ENCODE results near the gene RNF222.

The RNF222 gene

DNA sequence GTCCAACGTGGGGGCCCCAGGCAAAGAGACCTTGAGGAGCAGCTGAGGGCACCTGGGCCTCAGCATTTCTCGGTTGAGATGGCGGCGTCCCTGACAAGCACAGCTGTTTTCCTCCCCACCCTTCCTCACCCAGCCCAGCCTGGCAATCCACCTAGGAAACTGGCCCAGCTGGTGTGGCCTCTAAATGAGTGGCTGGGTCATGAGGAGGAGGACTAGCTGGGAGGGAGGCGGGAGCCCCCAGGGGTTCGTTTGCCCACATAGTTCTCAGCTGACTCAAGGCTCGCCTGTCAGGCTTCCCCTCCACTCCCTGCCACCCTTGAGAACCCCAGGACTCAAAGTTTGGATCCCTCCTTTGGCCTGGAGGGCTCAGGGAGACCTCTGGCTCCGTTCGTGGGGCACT lies 5.9 kb downstream of the RNF222 start:
- TF ChIP-seq, protein P1, sequence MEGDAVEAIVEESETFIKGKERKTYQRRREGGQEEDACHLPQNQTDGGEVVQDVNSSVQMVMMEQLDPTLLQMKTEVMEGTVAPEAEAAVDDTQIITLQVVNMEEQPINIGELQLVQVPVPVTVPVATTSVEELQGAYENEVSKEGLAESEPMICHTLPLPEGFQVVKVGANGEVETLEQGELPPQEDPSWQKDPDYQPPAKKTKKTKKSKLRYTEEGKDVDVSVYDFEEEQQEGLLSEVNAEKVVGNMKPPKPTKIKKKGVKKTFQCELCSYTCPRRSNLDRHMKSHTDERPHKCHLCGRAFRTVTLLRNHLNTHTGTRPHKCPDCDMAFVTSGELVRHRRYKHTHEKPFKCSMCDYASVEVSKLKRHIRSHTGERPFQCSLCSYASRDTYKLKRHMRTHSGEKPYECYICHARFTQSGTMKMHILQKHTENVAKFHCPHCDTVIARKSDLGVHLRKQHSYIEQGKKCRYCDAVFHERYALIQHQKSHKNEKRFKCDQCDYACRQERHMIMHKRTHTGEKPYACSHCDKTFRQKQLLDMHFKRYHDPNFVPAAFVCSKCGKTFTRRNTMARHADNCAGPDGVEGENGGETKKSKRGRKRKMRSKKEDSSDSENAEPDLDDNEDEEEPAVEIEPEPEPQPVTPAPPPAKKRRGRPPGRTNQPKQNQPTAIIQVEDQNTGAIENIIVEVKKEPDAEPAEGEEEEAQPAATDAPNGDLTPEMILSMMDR (IDR thresholded peaks at IDR 0.05; ENCODE audit: extremely low read depth, missing control alignments), result no peak
- no peak for DNase-seq (ENCODE audit: low spot score)

DNA sequence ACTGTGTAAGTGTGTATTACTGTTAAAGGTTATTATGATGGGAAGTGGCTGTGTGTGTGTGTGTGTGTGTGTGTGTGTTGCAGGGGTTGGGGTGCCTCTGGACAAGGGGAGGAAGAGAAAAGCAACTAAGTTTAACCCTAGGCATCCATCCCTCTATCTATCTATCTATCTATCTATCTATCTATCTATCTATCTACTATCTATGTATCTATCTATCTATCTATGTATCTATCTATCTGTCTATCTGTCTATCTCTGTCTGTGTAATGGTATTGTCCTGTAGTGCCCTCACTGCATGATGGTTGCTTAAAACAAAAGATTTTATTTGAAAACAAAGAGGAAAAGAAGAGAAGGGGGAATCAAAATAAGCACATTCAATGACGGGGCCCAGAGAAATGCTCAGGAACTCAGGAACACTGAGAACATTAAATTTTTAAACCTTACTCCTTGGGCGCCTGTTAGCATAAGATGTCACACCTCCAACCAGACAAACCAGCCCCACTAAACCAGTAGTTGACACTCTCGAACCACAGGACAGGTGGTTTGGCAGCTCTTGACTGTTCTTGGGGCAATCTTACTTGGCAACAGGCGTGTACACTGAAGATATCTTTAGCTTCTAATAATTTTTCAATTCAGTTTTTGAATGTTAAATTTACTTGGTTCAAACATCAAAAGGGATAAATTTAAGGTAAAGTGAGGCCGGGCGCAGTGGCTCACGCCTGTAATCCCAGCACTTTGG lies 9.5 kb downstream of the RNF222 start:
- TF ChIP-seq, protein P1 (IDR thresholded peaks at IDR 0.05; ENCODE audit: extremely low read depth, missing control alignments), result no peak
- DNase-seq (ENCODE audit: low spot score), result no peak

DNA sequence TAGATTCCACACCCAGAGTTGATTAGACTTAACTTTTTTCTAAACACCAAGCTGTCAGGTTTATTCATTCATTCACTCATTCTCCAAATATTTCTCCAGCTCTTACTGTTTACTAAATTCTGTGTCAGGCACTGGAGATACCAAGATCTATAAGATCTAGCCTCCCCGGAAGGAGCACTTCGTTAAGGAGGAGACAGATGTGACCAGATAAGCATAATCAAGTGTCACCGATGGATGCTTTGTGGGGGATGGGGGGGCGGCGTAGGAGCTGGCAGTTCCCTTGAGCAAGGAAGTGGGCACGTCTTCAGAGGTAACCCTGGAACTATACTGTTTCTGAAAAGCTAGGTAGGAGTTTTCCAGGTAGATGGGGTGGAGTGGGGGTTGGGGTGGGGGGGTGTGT lies 10.8 kb downstream of the RNF222 start:
- DNase-seq (ENCODE audit: low spot score), result no peak
- TF ChIP-seq, protein P1 (IDR thresholded peaks at IDR 0.05; ENCODE audit: extremely low read depth, missing control alignments), result no peak

DNA sequence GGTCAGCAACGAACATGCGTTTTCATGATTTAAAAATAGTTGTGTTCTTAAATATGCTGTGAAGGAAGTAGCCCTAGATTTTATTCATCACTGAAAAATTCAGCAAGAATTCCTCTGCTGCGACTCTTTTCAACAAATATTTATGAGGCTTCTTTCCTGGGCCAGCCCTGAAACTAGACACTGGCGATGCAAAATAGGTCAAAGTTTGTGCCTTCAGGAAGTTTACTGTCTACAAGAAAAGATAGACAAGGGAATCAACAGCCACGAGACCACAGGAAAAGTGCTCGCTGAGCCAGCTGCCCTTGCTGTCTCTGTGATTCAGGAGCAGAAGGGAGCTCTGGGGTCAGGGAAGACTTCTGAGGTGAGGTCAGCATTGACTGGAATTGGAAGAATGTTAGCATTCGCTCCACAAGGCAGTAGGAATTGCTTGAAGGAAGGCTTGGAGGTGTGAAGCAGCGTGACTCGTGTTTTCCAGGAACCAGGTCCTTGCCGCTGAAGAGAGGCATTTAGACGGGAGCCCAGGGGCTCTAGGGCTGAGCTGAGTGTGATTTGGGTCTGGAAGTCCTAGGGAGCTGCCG lies 12.7 kb downstream of the RNF222 start:
- no peak for DNase-seq (ENCODE audit: low spot score)
- TF ChIP-seq, protein P1 (IDR thresholded peaks at IDR 0.05; ENCODE audit: extremely low read depth, missing control alignments), result no peak

DNA sequence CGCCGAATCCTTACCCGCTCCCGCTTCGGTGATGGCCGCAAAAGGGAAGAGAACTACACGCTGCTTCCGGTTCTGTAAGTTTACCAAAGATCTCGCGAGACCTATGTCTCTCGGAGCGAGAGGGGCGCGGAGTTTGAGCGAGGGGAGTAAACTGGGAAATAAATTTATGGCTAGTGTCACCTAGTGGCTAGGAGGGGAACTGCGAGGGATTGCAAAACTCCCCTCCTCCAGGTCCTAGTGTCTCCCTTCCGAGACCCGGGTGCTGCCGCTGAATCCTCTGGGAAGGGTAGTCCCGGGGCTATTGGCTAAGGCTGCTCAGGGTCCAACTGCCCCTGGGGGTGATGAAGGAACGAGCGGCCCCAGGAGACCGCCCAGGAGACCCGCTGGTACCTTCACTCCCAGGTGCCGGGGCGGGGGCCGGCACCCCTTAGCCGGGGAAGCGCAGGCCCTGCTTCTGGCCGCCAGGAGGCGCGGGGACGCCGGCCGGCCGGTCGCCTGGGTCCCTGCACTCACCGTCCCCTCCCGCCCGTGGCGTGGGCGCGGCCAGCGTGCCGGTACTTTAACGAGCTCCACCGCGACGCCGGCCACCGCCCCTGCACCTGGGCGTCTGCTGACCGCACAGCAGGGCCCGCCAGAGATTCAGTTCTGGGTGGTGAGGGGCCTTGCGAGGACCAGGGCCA lies 14.3 kb downstream of the RNF222 start, which contains the start of gene RPL26:
TSS of gene RPL26 (minus strand) at position 51 of the 680 bp plus-strand sequence. CDS start 883 bp downstream, outside the sequence.
- TF ChIP-seq, protein P1 (IDR thresholded peaks at IDR 0.05; ENCODE audit: extremely low read depth, missing control alignments), result peak; percentile 94
- DNase-seq (ENCODE audit: low spot score), result peak; percentile 96

DNA sequence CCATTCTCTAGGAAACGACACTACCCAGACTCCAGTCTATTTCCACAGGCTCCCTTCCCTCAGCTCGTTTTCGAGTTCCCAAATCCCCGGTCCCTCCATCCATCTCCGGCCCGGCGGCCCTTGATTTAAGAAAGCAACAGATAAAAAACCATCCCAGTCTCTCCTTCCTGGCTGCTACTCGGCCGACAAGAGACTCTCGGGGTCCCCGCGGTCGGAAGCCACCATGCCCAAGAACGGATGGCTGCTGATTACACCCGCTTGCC lies 14.8 kb downstream of the RNF222 start:
- TF ChIP-seq, protein P1 (IDR thresholded peaks at IDR 0.05; ENCODE audit: extremely low read depth, missing control alignments), result no peak
- DNase-seq (ENCODE audit: low spot score), result no peak
